ENCODE results near the gene WIPF1.

WIPF1 gene

GRCh38 chr2:174595116-174595809 is 2.3 kb downstream of the WIPF1 start:
- DNase-seq = no peak

DNA sequence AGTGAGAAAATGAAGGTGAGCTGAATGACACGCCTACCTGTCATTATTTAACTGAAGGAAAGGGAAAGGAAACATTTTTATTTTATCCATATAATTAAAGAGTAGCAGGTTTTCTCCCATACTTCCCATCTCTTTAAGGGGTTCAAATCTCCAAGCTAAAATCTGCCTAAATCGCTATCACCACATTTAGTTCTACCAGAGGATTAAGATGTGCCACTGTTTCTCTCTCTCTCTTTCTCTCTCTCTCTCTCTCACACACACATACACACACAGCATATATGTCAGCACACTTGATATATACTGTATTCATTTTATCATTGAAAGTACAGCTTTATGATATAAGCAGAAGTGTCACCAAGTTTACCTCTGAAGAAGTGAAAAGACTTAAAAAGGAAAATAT is 3.1 kb downstream of the WIPF1 start:
- DNase-seq = no peak

GRCh38 chr2:174593574-174594203 is 3.9 kb downstream of the WIPF1 start:
- DNase-seq = peak; percentile 40

DNA sequence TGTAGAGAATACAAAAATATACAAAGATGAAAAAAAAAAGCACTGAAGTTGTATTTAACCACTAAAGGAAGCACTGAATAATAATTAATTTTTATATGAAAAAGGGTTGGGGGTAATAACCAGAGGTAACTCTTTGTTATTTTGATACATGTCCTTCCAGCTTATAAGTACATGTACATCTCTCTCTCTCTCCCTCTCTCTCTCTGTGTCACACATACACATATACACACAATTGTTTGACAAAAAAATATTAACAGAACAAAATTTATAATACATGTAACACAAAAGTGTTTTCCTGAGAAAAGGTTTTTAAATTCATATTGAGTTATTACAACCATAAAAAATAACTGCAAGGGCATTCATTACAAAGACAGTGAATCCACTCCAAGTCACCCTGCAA is 4.6 kb downstream of the WIPF1 start:
- no peak for DNase-seq

DNA sequence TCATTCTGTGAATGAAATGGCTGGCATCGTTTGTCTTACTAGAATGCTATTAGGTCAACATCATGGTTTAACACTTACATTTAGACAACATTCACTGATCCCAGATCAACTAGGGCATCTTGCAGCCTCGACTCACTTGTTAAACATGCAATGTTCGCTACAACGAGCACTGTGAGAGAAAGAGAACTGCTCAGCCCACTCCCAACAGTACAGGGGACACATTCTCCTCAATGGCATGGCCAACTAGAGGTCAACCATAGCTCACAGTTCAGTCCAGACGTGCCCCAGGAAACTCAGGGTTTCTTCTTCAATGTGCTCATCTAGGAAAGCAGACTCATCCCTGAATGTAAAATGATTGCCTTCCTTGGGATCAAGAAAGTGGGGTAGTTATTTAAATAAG is 5.9 kb downstream of the WIPF1 start:
- DNase-seq = no peak

DNA sequence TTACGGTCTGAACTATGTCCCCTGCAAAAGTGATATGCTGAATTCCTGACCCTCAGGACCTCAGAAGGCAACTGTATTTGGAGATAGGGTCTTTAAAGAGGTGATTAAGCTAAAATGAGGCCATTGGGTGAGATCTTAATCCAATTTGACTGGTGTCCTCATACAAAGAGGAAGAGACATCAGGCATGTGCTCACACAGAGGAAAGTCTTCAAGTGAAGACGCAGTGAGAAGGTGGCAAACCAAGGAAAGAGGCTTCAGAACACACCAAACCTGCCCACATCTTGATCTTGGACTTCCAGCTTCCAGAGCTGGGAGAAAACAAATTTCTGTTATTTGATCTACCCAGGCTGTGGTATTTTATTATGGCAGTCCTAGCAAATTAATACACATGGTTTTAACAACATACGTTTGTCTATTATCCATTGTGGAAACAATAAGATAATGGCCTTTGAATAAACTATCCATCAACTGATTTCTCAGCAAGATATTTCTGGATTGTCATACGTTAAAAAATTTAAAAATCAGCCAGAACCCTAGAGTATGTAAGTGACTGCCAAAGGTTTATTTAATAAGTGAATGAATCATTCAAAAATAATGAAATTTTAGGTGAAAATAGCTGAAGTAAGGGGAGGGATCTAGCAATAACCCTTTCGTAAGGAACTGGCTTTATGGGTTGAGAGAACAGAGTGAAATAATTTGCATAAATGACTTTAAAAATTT is 6.5 kb downstream of the WIPF1 start:
- DNase-seq = no peak

- no peak for DNase-seq
Observed at GRCh38 chr2:174590346-174590745, 7.3 kb downstream of the WIPF1 start.

GRCh38 chr2:174589334-174589733 is 8.3 kb downstream of the WIPF1 start:
- DNase-seq = no peak

GRCh38 chr2:174588463-174588862 is 9.1 kb downstream of the WIPF1 start:
- DNase-seq = no peak

DNA sequence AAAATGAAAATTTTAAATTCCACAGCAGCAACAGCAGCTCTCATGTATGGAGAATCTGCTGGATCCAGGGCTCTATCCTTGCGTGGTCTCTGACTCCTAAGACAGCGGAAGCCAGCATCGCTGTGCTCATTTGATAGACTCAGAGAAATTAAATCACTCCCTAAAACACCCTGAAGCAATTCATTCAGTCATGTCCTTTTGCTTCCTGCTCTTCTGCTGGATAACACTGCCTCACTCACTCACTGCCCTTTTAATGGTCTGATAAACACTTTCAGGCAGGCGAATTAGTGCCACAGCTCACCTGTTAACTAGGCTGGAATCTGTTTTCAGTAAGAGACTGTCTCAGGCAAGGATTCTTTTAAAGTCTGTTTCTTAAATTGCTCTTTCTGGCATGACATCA is 10.0 kb downstream of the WIPF1 start:
- DNase-seq = no peak

DNA sequence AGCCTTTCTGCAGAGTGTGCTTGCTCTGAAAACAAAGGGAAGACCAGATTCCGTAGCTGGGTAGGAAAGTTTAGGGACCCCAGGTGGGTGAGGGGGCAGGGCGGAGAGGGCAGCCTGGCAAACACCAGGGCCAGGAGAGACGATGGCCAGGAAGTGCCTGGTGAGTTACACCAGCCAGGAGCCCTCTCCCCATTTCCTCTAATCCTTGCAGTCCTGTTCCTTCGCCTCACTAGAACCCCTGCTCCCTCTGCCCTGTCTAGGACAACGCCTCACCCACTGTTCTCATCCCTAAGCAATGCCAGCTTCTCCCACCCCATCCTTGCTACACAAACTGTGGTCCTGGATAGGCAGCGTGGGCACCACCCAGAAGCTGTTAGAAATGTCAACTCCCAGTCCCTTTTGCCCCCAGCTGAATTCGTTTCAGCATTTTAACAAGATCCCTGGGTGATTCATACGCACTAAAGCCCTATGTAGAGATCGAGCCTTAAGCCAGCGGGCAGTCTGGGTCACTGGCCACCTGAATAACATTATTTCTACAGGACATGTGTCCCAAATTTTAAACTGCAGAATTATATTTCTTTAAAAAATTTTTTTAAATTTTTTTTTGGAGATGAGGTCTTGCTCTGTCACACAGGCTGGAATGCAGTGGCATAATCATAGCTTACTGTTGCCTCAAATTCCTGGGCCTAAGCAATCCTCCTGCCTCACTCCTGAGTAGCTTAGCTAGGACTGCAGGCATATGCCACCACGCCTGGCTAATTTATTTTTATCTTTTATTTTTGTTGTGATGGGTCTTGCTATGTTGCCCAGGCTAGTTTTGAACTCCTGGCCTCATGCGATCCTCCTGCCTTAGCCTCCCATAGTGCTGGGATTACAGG is 10.9 kb downstream of the WIPF1 start:
- DNase-seq = no peak

DNA sequence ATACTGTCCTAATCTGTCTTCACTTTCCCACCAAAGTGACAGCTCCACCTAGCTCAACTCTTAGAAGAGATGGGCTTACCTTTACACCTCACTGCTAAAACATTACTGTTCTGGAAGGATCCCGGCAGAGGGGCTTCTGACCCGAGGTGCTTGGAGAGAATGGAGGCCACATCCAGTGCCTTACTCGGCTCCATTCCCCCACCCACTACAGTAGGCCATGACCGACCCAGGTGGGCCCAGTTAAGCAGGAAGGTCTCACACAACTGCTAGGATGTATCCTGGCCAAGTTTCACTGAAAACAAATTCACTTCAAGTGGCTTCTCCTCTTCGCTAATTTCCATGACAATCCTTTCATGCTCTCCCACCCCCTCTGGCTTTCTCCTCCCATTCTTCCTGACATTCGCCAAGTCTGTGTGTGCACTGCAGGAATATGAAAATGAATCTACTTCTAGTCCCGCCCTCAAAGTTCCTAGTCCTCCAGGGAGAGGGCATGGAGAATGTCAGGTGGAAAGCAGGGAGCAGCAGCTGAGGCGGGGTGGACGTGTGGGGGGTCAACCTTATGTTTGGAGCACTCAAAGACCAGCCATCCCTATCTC is 11.8 kb downstream of the WIPF1 start:
- DNase-seq = no peak

DNA sequence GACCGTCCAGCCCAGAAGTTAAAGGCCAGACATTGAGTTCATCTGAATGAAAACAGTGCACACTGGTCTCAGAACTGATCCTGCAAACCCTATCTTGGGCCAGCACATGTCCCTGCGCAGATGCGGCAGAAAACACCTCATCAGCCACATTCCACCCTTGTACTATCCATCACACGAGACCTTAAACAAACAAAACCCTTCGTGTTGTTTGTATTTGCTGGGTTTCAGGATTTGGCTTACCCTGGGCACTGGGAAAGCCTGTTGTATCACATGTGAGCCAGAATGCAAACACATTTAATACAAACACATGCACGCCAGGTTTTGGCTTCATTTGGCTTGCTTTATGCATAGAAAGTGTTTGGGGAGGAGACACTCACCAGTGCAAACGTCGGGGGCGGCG is 12.5 kb downstream of the WIPF1 start:
- no peak for DNase-seq

DNA sequence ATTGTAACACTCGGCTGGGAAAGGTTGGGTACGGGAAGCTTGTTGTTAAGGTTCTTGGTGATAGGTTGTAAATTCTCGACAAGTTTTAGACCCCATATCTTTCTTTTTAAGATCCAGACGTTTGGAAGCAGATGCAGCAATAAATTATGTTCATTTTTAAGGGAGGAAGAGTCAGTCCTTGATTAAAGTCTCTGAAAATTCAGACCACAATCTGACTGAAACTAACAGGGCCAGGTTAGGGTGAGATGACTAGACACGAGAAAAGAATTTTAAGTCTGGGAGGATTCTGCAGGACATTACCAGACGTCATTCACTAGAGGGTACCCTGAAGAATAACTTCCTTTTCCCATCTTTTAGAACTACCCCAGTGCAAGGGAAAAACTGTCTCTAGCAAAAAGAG is 16.1 kb downstream of the WIPF1 start:
- DNase-seq = no peak

- DNase-seq = no peak
Observed at GRCh38 chr2:174580951-174581350, 16.7 kb downstream of the WIPF1 start.

DNA sequence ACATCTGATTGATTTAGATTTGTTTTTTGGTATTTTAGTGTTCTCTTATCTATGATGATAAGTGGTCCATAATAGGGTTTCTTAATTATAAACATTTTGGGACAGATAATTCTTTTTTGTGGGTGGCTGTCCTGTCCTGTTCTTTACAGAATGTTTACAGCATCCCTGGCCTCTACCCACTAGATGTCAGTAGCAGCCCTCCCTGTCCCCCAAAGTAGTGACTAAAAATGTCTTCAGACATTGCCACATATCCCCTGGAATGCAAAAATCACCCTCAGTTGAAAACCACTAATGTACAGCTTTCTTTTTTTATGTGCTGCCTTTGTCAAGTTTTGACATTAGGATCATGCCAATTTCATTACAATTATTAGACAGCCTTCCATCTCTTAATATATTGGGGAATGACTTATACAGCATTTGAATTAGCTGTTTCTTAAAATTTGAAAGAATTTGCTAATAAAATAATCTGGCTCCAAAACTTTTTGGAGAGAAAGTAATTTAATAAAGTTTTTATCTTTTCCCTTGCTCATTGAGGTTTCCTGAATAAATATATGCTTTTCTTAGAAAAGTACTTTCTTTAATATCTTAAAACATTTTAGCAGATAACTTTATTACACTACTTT is 19.5 kb downstream of the WIPF1 start:
- peak; percentile 45 for DNase-seq

- no peak for DNase-seq
Observed at GRCh38 chr2:174575124-174575776, 22.4 kb downstream of the WIPF1 start.

DNA sequence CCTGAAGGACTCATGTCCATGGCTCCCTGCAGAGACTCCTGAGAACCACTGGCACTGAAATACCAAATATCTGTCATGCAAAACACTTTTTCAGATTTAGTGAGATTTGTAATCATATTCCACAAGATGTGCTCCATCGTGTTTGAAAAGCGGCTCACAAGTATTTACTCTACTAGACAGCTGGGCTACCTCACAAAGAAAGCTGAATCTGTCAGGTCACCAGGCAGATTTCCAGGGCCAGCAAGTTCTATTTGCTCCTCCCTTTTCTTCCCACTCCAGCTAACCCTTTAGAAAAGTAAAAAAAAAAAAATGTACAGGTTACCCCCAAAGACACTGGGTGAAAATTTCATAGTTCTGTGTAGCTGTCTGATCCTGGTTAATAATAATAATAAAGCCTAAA is 22.9 kb downstream of the WIPF1 start:
- no peak for DNase-seq

DNA sequence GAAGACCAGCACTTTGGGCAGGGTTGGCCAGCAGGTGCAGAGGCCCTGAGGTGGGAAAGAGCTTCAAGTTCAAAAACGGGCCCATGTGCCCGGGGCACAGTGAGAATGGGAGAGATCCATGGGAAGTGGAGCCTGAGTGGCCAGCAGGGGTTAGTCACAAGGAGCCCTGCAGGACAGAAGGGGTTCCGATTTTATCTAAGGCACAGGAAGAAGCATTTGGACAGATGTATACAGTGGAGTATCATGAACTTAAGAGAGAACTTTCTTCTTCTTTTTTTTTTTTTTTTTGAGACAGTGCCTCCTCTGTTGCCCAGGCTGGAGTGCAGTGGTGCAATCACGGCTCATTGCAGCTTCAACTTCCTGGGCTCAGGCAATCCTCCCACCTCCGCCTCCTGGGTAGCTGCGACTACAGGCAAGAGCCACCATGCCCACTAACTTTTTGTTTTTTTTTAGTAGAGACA is 24.0 kb downstream of the WIPF1 start:
- peak; percentile 35 for DNase-seq

DNA sequence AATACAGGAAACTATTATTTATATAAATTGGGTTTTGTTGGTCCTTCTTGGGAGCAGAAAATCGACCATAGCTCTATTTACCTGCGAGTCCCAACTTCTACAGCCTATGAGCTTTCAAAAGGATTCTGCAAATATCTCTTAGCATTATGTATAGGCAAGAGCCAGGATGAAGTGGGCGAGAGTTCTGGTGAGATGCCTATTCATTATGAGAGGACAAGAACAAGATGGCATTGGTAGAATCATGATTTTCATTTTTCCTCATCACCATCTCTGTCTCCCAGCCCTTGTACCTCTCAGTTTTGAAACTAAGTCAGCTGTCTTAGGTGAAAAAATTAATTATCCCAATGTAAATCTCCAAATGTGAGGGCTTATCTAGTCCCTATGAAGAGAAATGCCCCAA is 25.0 kb downstream of the WIPF1 start:
- DNase-seq = no peak

GRCh38 chr2:174571669-174572323 is 25.8 kb downstream of the WIPF1 start:
- DNase-seq = no peak
